GM21825 (cell line): ENCODE results near the gene MAPK8.
"Not testable (repeated sequence)": the region's sequence is repeated elsewhere in the genome, so short reads cannot be mapped to it uniquely, and the experiment has no call there.

Experiments used
- ATAC-seq: cut with Tn5 transposase; IDR thresholded peaks from one replicate; pipeline ENCODE4 v1.9.1; 2021; ENCODE audit warnings: mild to moderate bottlenecking, moderate library complexity; ENCODE audit not compliant: unreplicated experiment

MAPK8 gene

GRCh38 chr10:48306265-48306869, at the start of gene MAPK8:
MAPK8 (plus strand) TSS chr10:48306677; CDS start chr10:48401661, 94,984 bp downstream.
- peak; percentile 79 for ATAC-seq

GRCh38 chr10:48257407-48257961, 49.0 kb upstream of the MAPK8 start:
- no peak for ATAC-seq

- ATAC-seq, result no peak
These were observed 48.4 kb upstream of the MAPK8 start for GRCh38 chr10:48258105-48258504.

GRCh38 chr10:48266528-48266927, 39.9 kb upstream of the MAPK8 start:
- no peak for ATAC-seq

GRCh38 chr10:48271047-48271730, 35.3 kb upstream of the MAPK8 start:
- ATAC-seq, result no peak

- ATAC-seq, result no peak
These were observed 33.8 kb upstream of the MAPK8 start for GRCh38 chr10:48272682-48273081.

GRCh38 chr10:48273741-48274140, 32.7 kb upstream of the MAPK8 start:
- ATAC-seq, result no peak

- no peak for ATAC-seq
These were observed 31.8 kb upstream of the MAPK8 start, which contains the start of gene FRMPD2 for GRCh38 chr10:48274636-48275035. FRMPD2 (minus strand) TSS chr10:48274696; CDS start chr10:48274567, 129 bp downstream.

GRCh38 chr10:48277093-48277492, 29.4 kb upstream of the MAPK8 start:
- no peak for ATAC-seq

GRCh38 chr10:48279081-48279751, 27.3 kb upstream of the MAPK8 start:
- ATAC-seq, result peak; percentile 79

- ATAC-seq, result not testable (repeated sequence)
These were observed 24.8 kb upstream of the MAPK8 start for GRCh38 chr10:48281697-48282096.

GRCh38 chr10:48282829-48283228, 23.6 kb upstream of the MAPK8 start:
- peak; percentile 59 for ATAC-seq

- ATAC-seq, result no peak
These were observed 22.4 kb upstream of the MAPK8 start for GRCh38 chr10:48284002-48284546.

- ATAC-seq, result no peak
These were observed 21.7 kb upstream of the MAPK8 start for GRCh38 chr10:48284811-48285210.

- ATAC-seq, result peak; percentile 29
These were observed 20.8 kb upstream of the MAPK8 start for GRCh38 chr10:48285710-48286109.

GRCh38 chr10:48286356-48286755, 20.1 kb upstream of the MAPK8 start:
- ATAC-seq, result no peak

- ATAC-seq, result peak; percentile 39
These were observed 18.8 kb upstream of the MAPK8 start for GRCh38 chr10:48287417-48288391.

GRCh38 chr10:48288661-48289060, 17.8 kb upstream of the MAPK8 start:
- ATAC-seq, result no peak

GRCh38 chr10:48289501-48290238, 16.8 kb upstream of the MAPK8 start:
- ATAC-seq, result peak; percentile 39
